ENCODE results near the gene CYLD.

CYLD gene

GRCh38 chr16:50739031-50739430 lies 2.9 kb upstream of the CYLD start:
- no peak for DNase-seq (ENCODE audit: insufficient read length, low spot score)
- no peak for TF ChIP-seq POLR2A (IDR thresholded peaks at IDR 0.05; ENCODE audit: low read depth, low read length)
- no peak for FAIRE-seq

- no peak for FAIRE-seq
- DNase-seq (ENCODE audit: insufficient read length, low spot score), result no peak
- TF ChIP-seq POLR2A (IDR thresholded peaks at IDR 0.05; ENCODE audit: low read depth, low read length), result no peak
These were observed 1.1 kb upstream of the CYLD start for GRCh38 chr16:50740736-50741135.

- no peak for TF ChIP-seq POLR2A (IDR thresholded peaks at IDR 0.05; ENCODE audit: low read depth, low read length)
- FAIRE-seq, result no peak
- no peak for DNase-seq (ENCODE audit: insufficient read length, low spot score)
These were observed 583 bp upstream of the CYLD start for GRCh38 chr16:50741225-50741780.

GRCh38 chr16:50742576-50743200 lies 802 bp downstream of the CYLD start:
- FAIRE-seq, result no peak

GRCh38 chr16:50743581-50744225 lies 1.8 kb downstream of the CYLD start:
- FAIRE-seq (no peak), DNase-seq (ENCODE audit: insufficient read length, low spot score) (no peak)
- TF ChIP-seq POLR2A (IDR thresholded peaks at IDR 0.05; ENCODE audit: low read depth, low read length), result no peak

More at GRCh38 chr16:50742576-50743200, 802 bp downstream of the CYLD start:
- DNase-seq (ENCODE audit: insufficient read length, low spot score), result peak; percentile 44
- no peak for TF ChIP-seq POLR2A (IDR thresholded peaks at IDR 0.05; ENCODE audit: low read depth, low read length)

- peak; percentile 72 for FAIRE-seq
- peak; percentile 28 for DNase-seq (ENCODE audit: insufficient read length, low spot score)
- no peak for TF ChIP-seq POLR2A (IDR thresholded peaks at IDR 0.05; ENCODE audit: low read depth, low read length)
These were observed 3.0 kb downstream of the CYLD start for GRCh38 chr16:50744881-50745280.

- DNase-seq (ENCODE audit: insufficient read length, low spot score) (no peak), FAIRE-seq (no peak)
- no peak for TF ChIP-seq POLR2A (IDR thresholded peaks at IDR 0.05; ENCODE audit: low read depth, low read length)
These were observed 4.1 kb downstream of the CYLD start for GRCh38 chr16:50745940-50746339.

GRCh38 chr16:50747207-50747956 lies 5.5 kb downstream of the CYLD start:
- peak; percentile 65 for FAIRE-seq
- TF ChIP-seq POLR2A (IDR thresholded peaks at IDR 0.05; ENCODE audit: low read depth, low read length), result no peak
- no peak for DNase-seq (ENCODE audit: insufficient read length, low spot score)

- FAIRE-seq (no peak), DNase-seq (ENCODE audit: insufficient read length, low spot score) (no peak)
- TF ChIP-seq POLR2A (IDR thresholded peaks at IDR 0.05; ENCODE audit: low read depth, low read length), result no peak
These were observed 9.6 kb downstream of the CYLD start for GRCh38 chr16:50751528-50751927.

- DNase-seq (ENCODE audit: insufficient read length, low spot score), result no peak
- TF ChIP-seq POLR2A (IDR thresholded peaks at IDR 0.05; ENCODE audit: low read depth, low read length), result no peak
- no peak for FAIRE-seq
These were observed 10.8 kb downstream of the CYLD start for GRCh38 chr16:50752471-50753235.

- TF ChIP-seq POLR2A (IDR thresholded peaks at IDR 0.05; ENCODE audit: low read depth, low read length), result no peak
- DNase-seq (ENCODE audit: insufficient read length, low spot score) (no peak), FAIRE-seq (no peak)
These were observed 14.6 kb downstream of the CYLD start for GRCh38 chr16:50756473-50756872.

GRCh38 chr16:50761267-50761666 lies 19.4 kb downstream of the CYLD start:
- no peak for TF ChIP-seq POLR2A (IDR thresholded peaks at IDR 0.05; ENCODE audit: low read depth, low read length)
- DNase-seq (ENCODE audit: insufficient read length, low spot score) (no peak), FAIRE-seq (no peak)

- no peak for DNase-seq (ENCODE audit: insufficient read length, low spot score)
- no peak for TF ChIP-seq POLR2A (IDR thresholded peaks at IDR 0.05; ENCODE audit: low read depth, low read length)
- no peak for FAIRE-seq
These were observed 20.4 kb downstream of the CYLD start for GRCh38 chr16:50762241-50762640.

- DNase-seq (ENCODE audit: insufficient read length, low spot score) (no peak), FAIRE-seq (peak; percentile 15)
- no peak for TF ChIP-seq POLR2A (IDR thresholded peaks at IDR 0.05; ENCODE audit: low read depth, low read length)
These were observed 21.3 kb downstream of the CYLD start for GRCh38 chr16:50763211-50763610.

All from H54 (cell line).